GM11168 (cell line): ENCODE measurements around the gene MMP15.
"Not testable (repeated sequence)": the region's sequence is repeated elsewhere in the genome, so short reads cannot be mapped to it uniquely, and the experiment has no call there.

Source experiments
- in situ Hi-C: fragments of 300-500 bp; cut with MboI; formaldehyde crosslinking; loops from one replicate; pipeline ENCODE4 v1.12.0; 2022; ENCODE audit warnings: low sequenced_read_pairs; ENCODE audit not compliant: unreplicated experiment

The MMP15 gene

DNA sequence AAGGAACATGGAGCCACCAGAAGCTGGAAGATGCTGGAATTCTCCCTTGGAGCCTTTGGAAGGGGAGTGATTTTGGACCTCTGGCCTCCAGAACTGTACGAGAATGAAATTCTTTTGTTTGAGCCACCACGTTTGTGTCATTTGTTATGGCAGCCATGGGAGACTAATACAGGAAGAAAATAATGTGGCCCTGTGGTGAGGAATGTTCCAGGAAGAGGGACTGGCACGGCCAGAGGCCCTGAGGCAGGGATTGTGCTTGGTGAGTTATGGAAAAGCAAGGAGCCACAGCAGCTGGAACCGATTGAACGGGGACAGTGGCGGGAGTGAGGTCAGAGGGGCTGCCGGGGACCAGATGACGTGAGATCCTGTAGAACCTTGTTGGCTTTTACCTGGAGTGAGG is 52.2 kb downstream of the MMP15 start:
- in situ Hi-C loops: no loop called here

DNA sequence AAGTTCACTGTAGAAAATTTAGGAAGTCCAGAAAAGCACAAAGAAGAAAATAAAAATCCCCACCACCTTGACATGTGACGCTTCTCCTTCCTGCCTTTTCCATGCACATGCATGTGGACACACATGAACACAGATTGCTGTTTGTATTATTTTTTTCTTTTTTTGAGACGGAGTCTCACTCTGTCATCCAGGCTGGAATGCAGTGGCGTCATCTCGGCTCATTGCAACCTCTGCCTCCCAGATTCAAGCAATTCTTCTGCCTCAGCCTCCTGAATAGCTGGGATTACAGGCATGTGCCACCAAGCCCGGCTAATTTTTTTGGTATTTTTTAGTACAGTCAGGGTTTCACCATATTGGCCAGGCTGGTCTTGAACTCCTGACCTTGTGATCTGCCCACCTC is 55.1 kb downstream of the MMP15 start:
- in situ Hi-C loops: not testable (repeated sequence)

DNA sequence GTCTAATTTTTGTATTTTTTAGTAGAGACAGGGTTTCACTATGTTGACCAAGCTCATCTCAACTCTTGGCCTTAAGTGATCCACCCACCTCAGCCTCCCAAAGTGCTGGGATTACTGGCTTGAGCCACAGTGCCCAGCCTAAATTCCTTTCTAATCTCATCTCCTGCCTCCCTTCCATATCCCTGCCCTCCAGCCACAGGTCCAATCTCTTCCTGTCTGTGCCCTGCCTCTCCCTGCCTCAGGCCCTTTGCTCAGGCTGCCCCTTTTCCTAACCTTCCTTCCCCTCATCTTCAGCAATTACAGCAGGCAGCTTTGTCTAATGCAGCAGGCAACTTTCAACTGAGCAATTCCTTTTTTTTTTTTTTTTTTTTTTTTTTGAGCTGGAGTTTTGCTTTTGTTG is 56.8 kb downstream of the MMP15 start:
- in situ Hi-C loops: no loop called here

DNA sequence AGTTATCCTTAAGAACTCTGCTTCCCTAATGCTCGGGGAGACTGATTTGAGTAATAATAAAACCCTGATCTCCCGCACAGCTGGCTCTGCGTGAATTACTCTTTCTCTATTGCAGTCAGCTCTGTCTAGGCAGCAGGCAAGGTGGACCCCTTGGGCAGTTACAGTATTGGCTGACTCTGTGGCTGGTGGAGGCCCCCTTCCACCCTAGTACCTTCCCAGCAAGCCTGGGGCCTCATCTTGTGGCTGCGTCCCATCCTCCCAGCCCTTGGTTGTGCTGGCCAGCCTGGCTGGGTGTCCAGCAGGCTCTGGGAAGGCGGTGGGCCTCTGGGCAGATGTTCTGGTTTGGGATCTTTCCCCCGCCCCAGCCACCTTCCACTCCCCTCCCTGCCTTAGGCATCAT is 59.1 kb downstream of the MMP15 start:
- in situ Hi-C loops: no loop called here

DNA sequence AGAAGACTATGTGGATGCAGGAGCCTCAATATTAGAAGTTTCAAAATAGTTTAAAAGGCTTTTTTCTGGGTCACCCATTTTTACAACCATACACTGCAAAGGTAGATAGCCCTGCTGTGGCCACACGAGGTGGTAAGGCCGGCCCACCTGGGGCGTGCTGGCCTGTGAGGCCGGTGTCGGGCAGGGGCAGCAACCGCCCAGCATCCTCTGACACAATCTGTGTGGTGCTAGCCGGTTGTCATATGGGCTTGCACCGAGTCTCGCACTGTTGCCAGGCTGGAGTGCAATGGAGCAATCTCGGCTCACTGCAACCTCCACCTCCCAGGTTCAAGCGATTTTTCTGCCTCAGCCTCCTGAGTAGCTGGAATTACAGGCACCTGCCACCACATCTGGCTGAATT is 59.6 kb downstream of the MMP15 start:
- in situ Hi-C loops: no loop called here

DNA sequence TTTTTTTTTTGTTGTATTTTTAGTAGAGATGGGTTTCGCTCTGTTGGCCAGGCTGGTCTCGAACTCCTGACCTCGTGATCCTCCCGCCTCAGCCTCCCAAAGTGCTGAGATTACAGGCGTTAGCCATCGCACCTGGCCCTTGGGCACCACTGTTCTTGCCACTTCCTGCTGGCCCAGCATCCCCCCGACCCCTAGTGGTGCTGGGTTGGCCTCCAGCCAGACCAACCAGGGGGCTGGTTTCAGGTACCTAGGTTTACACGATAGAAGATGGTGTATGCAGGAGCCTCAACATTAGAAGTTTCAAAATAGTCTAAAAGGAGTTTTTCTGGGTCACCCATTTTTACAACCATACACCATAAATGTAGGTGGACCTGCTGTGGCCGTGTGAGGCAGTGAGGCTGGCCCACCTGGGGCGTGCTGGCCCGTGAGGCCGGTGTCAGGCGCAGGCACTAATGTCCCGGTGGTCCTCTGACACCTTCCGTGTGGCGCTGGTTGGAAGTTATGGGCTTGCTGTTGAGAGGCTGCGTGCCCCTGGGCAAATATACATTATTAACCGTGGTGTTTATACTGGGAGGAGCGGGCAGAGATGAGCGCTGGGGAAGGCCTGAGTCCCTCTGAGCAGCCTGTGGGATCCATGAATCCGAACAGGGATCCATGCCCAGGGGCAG is 60.2 kb downstream of the MMP15 start:
- in situ Hi-C loops: no loop called here

DNA sequence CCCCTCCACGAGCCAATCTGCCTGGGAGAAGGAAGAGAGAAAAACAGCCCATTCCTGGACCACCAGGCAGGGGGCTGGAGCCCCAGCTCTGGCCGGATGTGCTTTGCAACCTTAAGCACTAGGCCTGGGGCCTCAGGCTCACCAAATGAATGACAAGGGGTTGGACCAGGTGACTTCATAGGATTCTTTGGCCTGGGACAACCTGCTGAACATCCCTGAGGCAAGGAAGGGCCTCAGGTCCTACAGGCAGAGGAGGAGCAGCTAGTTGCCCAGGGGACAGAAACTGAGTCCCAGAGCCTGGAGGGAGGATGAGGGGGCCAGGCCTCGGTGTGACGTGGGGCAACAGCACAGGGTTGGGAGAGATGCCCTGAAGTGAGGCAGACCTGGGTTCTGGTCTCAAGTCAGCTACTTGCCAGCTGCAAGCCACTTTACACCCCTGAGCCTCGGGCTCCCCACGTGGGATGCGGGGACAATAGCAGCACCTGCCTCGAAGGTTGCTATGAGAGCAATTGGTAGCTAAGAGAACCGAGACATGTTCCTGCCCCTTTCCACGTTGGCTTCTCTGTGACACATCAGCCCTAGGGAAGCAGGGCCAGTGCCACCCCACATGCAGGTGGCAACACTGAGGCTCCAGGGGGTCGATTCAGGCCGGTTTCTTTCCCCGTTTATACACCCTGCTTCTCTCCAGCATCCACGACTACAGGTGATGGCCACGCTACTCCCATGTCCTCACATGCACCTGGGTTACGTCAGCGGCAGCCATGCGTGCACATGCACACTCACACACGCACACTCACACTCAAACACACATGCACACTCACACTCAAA is 61.0 kb downstream of the MMP15 start:
- in situ Hi-C loops: no loop called here

DNA sequence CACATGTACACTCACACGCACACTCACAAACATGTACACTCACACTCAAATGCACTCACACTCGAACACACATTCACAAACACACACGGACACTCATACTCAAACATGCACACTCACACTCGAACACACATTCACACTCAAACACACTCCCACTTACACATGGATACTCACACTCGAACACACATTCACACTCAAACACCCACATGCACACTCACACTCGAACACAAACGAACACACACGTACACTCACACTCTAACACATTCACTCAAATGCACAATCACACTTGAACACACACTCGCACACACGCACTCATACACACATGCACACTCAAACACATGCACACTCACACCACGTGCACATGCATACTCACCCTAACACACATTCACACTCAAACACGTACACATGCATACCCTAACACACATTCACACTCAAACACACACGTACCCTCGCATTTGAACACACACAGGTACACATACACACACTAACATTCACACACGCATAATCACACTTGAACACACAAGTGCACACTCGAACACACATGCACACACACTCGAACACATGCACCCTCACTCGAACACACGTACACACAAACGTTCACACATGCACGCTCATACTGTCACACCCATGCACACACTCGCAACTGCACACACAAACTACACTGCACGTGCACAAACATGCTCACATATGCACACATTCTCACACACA is 61.8 kb downstream of the MMP15 start:
- in situ Hi-C loops: no loop called here

DNA sequence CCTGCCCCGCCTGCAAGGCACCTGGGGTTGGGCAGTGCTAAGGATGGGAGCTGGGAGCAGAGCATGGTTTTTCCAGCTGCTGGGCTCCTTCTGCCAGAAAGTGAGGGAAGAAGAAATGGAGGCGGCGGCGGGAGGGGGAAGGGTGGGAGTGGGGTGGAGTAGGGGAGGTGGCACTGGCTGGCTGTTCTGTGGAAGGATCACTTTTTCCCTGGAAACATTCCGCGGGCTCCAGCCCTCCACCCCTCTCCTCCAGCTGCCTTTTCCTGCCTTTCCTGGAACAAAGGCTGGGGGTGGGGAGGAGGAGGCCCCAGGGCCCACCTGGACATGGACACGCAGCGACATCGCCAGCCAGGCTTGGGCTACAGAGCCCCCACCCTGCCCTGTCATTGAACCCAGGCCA is 62.5 kb downstream of the MMP15 start:
- in situ Hi-C loops: no loop called here

DNA sequence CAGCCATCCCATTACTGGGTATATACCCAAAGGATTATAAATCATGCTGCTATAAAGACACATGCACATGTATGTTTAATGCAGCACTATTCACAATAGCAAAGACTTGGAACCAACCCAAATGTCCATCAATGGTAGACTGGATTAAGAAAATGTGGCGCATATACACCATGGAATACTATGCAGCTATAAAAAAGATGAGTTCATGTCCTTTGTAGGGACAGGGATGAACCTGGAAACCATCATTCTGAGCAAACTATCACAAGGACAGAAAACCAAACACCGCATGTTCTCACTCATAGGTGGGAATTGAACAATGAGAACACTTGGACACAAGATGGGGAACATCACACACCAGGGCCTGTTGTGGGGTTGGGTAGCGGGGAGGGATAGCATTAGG is 64.8 kb downstream of the MMP15 start:
- in situ Hi-C loops: not testable (repeated sequence)

DNA sequence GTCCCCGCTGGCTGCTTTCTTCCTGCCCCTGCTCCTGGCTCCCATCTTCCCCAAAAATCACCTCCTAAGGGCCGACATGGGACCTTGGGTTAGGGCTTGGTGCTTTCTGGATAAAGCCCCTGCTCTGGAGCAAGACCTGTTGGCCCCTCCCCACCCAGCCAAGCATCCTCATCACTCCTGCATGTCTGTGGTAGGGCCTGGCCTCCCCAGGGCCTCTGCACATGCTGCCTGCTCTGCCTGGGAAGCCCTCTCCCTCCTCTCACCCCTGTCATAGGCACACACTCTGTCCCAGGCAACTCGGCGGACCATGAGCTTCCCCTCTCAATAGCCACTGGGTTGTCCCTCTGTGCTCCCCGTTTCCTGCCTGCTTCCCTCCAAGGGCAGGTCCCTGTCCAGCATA is 68.5 kb downstream of the MMP15 start:
- in situ Hi-C loops: no loop called here

DNA sequence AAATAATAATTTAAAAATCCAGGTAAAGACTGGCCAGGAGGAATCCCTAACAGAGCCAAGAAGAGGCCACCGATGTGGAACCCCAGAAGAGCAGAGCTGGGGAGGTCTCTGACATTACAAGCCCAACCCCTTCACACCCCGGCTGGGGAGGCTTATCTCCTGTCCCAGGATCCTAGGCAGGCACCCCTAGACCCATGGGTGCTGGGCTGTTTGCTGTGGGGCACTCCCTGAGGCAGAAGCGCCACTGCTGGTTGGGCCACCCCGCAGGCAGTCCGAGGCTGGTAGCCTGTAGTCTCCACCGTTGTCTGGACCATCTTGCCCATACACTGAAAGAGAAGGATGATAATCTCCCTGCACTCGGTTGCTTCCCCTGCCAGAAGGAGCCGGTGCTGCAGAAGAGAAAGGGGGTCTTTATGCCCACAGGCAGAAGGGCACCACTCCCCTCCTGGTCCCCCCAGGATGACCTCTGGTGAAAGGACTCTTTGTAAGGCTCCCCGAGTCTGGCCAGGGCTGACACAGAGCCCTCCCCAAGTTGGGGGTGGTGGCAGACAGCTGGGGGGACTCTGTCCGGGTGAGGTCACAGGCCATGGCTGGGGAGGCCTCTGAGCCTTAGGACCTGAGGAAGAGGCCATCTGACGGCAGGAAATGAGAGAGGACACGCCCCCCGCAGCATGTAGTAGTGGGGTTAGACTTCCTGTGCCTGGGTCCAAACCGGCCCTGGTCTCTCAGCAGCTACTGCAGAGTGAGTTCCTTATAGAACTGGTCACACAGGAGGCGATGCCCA is 69.4 kb downstream of the MMP15 start:
- in situ Hi-C loops: no loop called here

DNA sequence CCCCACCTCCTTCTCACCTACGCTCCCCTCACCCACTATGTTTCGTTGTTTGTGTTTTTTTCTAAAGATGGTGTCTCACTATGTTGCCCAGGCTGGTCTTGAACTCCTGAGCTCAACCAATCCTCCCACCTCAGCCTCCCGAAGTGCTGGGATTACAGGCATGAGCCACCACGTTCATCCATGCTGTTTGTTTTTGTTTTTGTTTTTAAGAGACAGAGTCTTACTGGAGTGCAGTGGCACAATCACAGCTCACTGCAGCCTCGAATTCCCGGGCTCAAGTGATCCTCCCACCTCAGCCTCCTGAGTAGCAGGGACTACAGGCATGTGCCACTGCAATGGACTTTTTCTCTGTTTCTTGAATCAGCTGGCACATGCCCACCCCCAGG is 70.0 kb downstream of the MMP15 start:
- in situ Hi-C loops: not testable (repeated sequence)

DNA sequence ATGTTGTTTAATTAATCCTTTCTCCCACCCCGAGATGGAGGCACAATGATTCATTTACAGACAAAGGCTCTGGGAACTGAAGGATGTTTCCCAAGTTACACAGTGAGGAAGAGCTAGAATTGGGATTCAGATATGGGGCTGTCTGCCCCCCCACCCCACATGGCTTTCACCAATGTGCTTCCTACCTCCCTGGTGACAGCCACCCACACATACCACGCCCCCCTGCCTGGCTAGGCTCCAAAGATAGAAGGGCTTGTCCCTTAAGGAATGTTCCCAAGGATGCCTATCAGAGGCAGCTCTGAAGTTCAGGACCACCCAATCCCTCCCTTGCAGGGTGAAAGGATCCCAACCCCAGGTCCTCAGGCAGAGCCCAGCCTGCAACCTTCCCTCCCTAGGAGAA is 70.7 kb downstream of the MMP15 start:
- in situ Hi-C loops: no loop called here
